Testis (tissue), 2 donors: ENCODE data around the gene FES.

Experiments used
- POLR2A ChIP-seq: fragments of 450-650 bp; IDR thresholded peaks from one replicate; pipeline ENCODE4 v1.6.1; 2017; ENCODE audit warnings: antibody characterized with exemption, mild to moderate bottlenecking, moderate library complexity
- TF ChIP-seq, protein P1 (sequence below), 3 experiments: fragments of 450-650 bp in 2 of 3; fragments of 200-600 bp in 1 of 3; sonication (generic) in 1 of 3; IDR thresholded peaks; one replicate each; pipeline ENCODE4 v1.5.1; 2016 to 2019; ENCODE audit warnings: antibody characterized with exemption in 3 of 3, mild to moderate bottlenecking in 2 of 3, moderate library complexity in 1 of 3

DNA sequence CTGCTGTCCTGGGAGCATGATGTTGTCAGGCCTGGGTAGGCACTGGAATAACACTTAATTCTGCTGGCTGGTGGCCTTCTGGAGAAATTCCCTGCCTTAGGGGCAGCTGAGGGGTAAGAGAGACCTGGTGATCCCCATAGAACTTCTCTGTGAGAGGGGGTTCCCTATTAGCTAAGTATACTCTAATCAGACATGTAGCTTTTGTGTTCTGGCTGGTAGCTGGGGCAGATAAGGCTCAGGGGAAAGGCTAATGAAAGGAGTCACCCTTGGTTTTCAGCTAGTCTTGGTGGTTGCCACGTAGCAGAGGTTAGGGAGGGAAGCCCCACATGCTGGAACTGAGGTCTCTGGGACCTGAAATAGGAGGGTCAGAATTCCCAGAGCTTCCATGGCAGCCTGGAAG, 49.0 kb downstream of the FES start:
- TF ChIP-seq, protein P1, sequence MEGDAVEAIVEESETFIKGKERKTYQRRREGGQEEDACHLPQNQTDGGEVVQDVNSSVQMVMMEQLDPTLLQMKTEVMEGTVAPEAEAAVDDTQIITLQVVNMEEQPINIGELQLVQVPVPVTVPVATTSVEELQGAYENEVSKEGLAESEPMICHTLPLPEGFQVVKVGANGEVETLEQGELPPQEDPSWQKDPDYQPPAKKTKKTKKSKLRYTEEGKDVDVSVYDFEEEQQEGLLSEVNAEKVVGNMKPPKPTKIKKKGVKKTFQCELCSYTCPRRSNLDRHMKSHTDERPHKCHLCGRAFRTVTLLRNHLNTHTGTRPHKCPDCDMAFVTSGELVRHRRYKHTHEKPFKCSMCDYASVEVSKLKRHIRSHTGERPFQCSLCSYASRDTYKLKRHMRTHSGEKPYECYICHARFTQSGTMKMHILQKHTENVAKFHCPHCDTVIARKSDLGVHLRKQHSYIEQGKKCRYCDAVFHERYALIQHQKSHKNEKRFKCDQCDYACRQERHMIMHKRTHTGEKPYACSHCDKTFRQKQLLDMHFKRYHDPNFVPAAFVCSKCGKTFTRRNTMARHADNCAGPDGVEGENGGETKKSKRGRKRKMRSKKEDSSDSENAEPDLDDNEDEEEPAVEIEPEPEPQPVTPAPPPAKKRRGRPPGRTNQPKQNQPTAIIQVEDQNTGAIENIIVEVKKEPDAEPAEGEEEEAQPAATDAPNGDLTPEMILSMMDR (IDR thresholded peaks at IDR 0.05) = no peak
- TF ChIP-seq POLR2A = no peak
